Heart left ventricle (tissue), 16 donors: Measurements from ENCODE around the gene ADAMTS7. TPM values are rescaled to one million over a fixed set of nuclear protein-coding genes. Genes with fewer than 3 reads are reported as not detected.
"Not testable (repeated sequence)": the region's sequence is repeated elsewhere in the genome, so short reads cannot be mapped to it uniquely, and the experiment has no call there.

Experiments used
- ATAC-seq, 4 donors: fragments of 200-7000 bp; cut with Tn5 transposase; one replicate each; pipeline ENCODE4 v1.9.1; 2020 to 2022; ENCODE audit warnings: moderate library complexity in 4 of 4, mild to moderate bottlenecking in 3 of 4, moderate number of reproducible peaks in 1 of 4
- DNase-seq, 5 donors: peaks; one replicate each; pipeline ENCODE4 v3.0.0-alpha.2; 2020
- H3K27ac ChIP-seq, 12 donors: fragments of 200-600 bp; sonication (generic) in 4 of 12; one replicate each; pipeline versions ENCODE4 v1.5.0 to v1.8.0; 2016 to 2022; ENCODE audit warnings: mild to moderate bottlenecking in 2 of 12
- H3K27me3 ChIP-seq, 9 donors: fragments of 200-600 bp; sonication (generic) in 2 of 9; one replicate each; pipeline versions ENCODE4 v1.5.1 to v1.8.0; 2016 to 2022; ENCODE audit warnings: mild to moderate bottlenecking in 3 of 9
- H3K36me3 ChIP-seq, 9 donors: fragments of 200-600 bp; sonication (generic) in 2 of 9; one replicate each; pipeline versions ENCODE4 v1.5.0 to v1.8.0; 2018 to 2022; ENCODE audit warnings: mild to moderate bottlenecking in 2 of 9
- H3K4me1 ChIP-seq, 12 donors: fragments of 200-600 bp; sonication (generic) in 4 of 12; one replicate each; pipeline versions ENCODE4 v1.5.0 to v1.8.0; 2016 to 2022; ENCODE audit warnings: mild to moderate bottlenecking in 3 of 12
- H3K4me3 ChIP-seq, 12 donors: fragments of 200-600 bp; sonication (generic) in 4 of 12; one replicate each; pipeline versions ENCODE4 v1.5.0 to v1.8.0; 2017 to 2022; ENCODE audit warnings: mild to moderate bottlenecking in 9 of 12, moderate library complexity in 4 of 12
- H3K9me3 ChIP-seq, 12 donors: fragments of 200-600 bp; sonication (generic) in 4 of 12; one replicate each; pipeline versions ENCODE4 v1.5.0 to v1.8.0; 2016 to 2022; ENCODE audit warnings: mild to moderate bottlenecking in 1 of 12
- CTCF ChIP-seq, 12 donors: fragments of 200-600 bp; sonication (generic) in 4 of 12; IDR thresholded peaks; one replicate each; pipeline versions ENCODE4 v1.5.0 to v1.8.0; 2018 to 2022; ENCODE audit warnings: antibody characterized with exemption in 12 of 12, mild to moderate bottlenecking in 5 of 12
- POLR2A ChIP-seq, 2 donors: fragments of 450-650 bp; IDR thresholded peaks; one replicate each; pipeline ENCODE4 v1.6.1; 2017; ENCODE audit warnings: antibody characterized with exemption in 2 of 2, mild to moderate bottlenecking in 2 of 2, moderate library complexity in 2 of 2
- WGBS, 4 donors: extraction: QIAGEN DNeasy Blood & Tissue Kit in 2 of 4; methylation state at CpG; one replicate each; pipeline versions ENCODE4 v1.1.5 to v1.1.7; 2013 to 2018; 5-methylcytosine and 5-hydroxymethylcytosine counted together
- intact Hi-C, 10 donors: fragments of 100-400 bp; cut with DNase I; formaldehyde crosslinking; loops; one replicate each; pipeline versions ENCODE4 v1.11.1 to v1.14.2; 2022
- polyA plus RNA-seq, 2 donors: library from polyadenylated mRNA; stranded (reverse); fragments of 200-250 nt; gene quantifications; one replicate each; pipeline ENCODE4 v1.2.3, GENCODE V29; 2013
- total RNA-seq, 9 donors: library from RNA; depleted of rRNA in 2 of 9; stranded (reverse); fragments of >200 nt in 2 of 9; fragmentation: NEBNext Ultra II Directional in 3 of 9; extraction: Animal tissue kit (Norgen Biotek cat#: 25700) in 3 of 9; gene quantifications; one replicate each; pipeline versions ENCODE4 v1.1.0 to v1.2.4, GENCODE V29; 2016 to 2023
- donor health status: ischemic (EF 13 %, LVEDD 7.1; RV severe dilation, severe dysfunction).
- donor health status: healthy with polysubstance abuse.
- donor health status: DM: no; HTN: yes; CAD: no.
- donor health status: DM: no; HTN: no; CAD: no.
- donor health status: ischemic (EF 25% LVEDD 6.9; RV normal size, moderate dysfunction).
- donor health status: ischemic (EF 25% LVEDD 5.7; RV mildly dilated, moderate dysfunction).
- donor health status: healthy.
- donor health status: DM: yes; HTN: yes; CAD: no.
- donor health status: ischemic (EF 35%, LVEDD 5.7; RV mildly dilated, moderate dysfunction).
- donor health status: nonischemic (EF 11% LVEDD 7.7; RV severe dilation, severe dysfunction).
- donor health status: DM: yes; HTN: yes; CAD: no.
- donor health status: PGD.
- donor health status: ischemic (EF 29% LVEDD 5.4; RV normal size, mild dysfunction).
- donor health status: nonischemic (EF 23%, LVEDD 6.1; RV moderate dilation, normal function).

Gene ADAMTS7
- total and polyA plus RNA-seq, 11 donors = 5.0 to 29.9 (median 13.9) TPM

- no peaks in the 10 kb centered on the region for H3K4me1 ChIP-seq
- H3K4me3 ChIP-seq = no peak overlapping the region
- intact Hi-C loops = no loop called here
- H3K36me3 ChIP-seq = no peaks in the 10 kb centered on the region
- 80 to 88% (median 85%) methylated on average over 12 to 14 of the region's 14 CpGs for WGBS, 4 donors
- TF ChIP-seq CTCF (IDR thresholded peaks at IDR 0.05) (no peak), POLR2A (IDR thresholded peaks at IDR 0.05) (no peak)
- DNase-seq (no peak), ATAC-seq (no peak)
- no peaks in the 10 kb centered on the region for H3K9me3 ChIP-seq
- H3K27me3 ChIP-seq = no peaks in the 10 kb centered on the region
- H3K27ac ChIP-seq = no peak overlapping the region
Observed at GRCh38 chr15:78726870-78727551, 84.3 kb downstream of the ADAMTS7 start.

DNA sequence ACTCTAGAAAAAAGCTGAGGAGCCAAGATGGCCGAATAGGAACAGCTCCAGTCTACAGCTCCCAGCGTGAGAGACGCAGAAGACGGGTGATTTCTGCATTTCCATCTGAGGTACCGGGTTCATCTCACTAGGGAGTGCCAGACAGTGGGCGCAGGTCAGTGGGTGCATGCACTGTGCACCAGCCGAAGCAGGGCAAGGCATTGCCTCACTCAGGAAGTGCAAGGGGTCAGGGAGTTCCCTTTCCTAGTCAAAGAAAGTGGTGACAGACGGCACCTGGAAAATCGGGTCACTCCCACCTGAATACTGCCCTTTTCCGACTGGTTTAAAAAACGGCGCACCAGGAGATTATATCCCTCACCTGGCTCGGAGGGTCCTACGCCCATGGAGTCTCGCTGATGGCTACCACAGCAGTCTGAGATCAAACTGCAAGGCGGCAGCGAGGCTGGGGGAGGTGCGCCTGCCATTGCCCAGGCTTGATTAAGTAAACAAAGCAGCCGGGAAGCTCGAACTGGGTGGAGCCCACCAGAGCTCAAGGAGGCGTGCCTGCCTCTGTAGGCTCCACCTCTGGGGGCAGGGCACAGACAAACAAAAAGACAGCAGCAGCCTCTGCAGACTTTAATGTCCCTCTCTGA is 91.3 kb downstream of the ADAMTS7 start:
- 59 to 68% (median 65%) methylated on average over 16 to 21 of the region's 21 CpGs for WGBS, 4 donors
- DNase-seq, H3K36me3 ChIP-seq, H3K9me3 ChIP-seq, H3K4me3 ChIP-seq, intact Hi-C loops, H3K4me1 ChIP-seq, ATAC-seq, H3K27ac ChIP-seq: not testable (repeated sequence)
- H3K27me3 ChIP-seq = peaks cover 0 to 16% (median 0%) of the 10 kb centered on the region in 9 donors

DNA sequence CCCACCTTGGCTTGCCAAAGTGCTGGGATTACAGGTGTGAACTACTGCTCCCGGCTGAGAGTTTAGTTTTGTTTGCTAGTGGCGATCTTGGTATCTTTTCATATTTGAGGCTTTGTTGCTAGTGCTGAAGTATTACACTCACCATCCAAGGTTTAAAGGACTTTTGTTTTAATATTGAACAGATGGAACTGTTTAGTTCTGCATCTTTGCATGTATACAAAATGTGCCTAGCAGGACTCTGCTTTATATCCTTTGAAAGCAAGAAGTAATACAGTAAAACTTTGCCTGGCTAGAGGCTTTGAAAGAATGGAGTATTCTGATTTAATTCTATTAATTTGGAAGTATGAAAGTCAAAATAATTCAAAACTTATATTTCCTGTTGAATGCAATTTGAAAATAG is 92.4 kb downstream of the ADAMTS7 start:
- intact Hi-C loops = no loop called here
- H3K27me3 ChIP-seq = peaks cover 0 to 16% (median 0%) of the 10 kb centered on the region in 9 donors
- H3K4me3 ChIP-seq = no peak overlapping the region
- TF ChIP-seq POLR2A (IDR thresholded peaks at IDR 0.05) = no peak
- TF ChIP-seq CTCF (IDR thresholded peaks at IDR 0.05) = no peak
- no peak overlapping the region for H3K27ac ChIP-seq
- H3K36me3 ChIP-seq = no peaks in the 10 kb centered on the region
- WGBS, 4 donors = 87 to 94% (median 92%) methylated on average over 2 of the region's 2 CpGs
- peaks cover 0 to 4% (median 0%) of the 10 kb centered on the region in 12 donors for H3K9me3 ChIP-seq
- no peak for DNase-seq
- no peak for ATAC-seq
- no peaks in the 10 kb centered on the region for H3K4me1 ChIP-seq

DNA sequence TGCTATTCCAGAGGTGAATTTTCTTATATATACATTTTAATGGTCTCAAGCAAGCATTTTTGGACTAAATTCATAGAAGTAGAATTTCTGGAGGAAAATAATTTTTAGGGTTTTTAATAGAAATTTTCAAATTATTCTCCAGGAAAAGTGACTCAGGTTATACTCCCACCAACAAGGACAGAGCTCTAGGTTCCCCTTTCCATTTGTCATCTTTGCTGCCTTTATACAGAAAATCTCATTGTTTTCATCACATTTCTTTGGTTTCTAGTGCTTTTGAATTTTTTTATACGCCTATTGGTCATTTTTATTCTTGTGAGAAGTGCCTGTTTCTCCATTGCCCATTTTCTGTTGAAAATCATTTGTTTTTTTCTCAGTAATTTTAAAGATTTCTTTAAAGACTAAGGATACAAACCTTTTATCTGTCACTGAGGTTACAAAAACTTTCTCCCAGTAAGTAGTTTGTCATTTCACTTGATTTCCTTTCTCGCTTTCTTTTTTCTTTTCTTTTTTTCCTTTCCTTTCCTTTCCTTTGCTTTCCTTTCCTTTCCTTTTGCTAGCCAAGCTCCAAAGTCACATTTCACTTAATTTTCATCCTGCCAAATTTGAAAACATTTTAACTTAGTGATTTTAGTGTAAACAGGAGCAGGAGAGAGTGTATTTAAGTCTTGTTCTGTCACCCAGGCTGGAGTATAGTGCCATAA is 93.2 kb downstream of the ADAMTS7 start:
- DNase-seq (no peak), ATAC-seq (no peak)
- H3K9me3 ChIP-seq = peaks cover 0 to 4% (median 0%) of the 10 kb centered on the region in 12 donors
- no peaks in the 10 kb centered on the region for H3K4me1 ChIP-seq
- TF ChIP-seq POLR2A (IDR thresholded peaks at IDR 0.05) (no peak), CTCF (IDR thresholded peaks at IDR 0.05) (no peak)
- WGBS, 4 donors = 87 to 89% (median 88%) methylated on average over 2 of the region's 2 CpGs
- no peak overlapping the region for H3K27ac ChIP-seq
- peaks cover 0 to 16% (median 0%) of the 10 kb centered on the region in 9 donors for H3K27me3 ChIP-seq
- H3K36me3 ChIP-seq = no peaks in the 10 kb centered on the region
- intact Hi-C loops = no loop called here
- no peak overlapping the region for H3K4me3 ChIP-seq
